ENCODE data around the gene OCSTAMP. TPM values are rescaled to one million over a fixed set of nuclear protein-coding genes. Genes with fewer than 3 reads are reported as not detected.

The OCSTAMP gene
- total RNA-seq, 4 donors from 2014 or later = not detected

- Histone ChIP-seq H3K4me3 (no peak overlapping the region), H3K27ac (no peak overlapping the region), H3K9me3 (no peaks in the 10 kb centered on the region), H3K27me3 (peaks cover 0 to 5% (median 0%) of the 10 kb centered on the region in 4 donors), H3K36me3 (no peaks in the 10 kb centered on the region), H3K4me1 (peaks cover 0 to 15% (median 3%) of the 10 kb centered on the region in 3 donors)
- WGBS, 2 donors = 73 to 74% methylated on average over 7 to 8 of the region's 8 CpGs
- intact Hi-C loops (cut with DNase I) = no loop called here
- no peak for TF ChIP-seq POLR2A (IDR thresholded peaks at IDR 0.05)
- TF ChIP-seq, protein P1, sequence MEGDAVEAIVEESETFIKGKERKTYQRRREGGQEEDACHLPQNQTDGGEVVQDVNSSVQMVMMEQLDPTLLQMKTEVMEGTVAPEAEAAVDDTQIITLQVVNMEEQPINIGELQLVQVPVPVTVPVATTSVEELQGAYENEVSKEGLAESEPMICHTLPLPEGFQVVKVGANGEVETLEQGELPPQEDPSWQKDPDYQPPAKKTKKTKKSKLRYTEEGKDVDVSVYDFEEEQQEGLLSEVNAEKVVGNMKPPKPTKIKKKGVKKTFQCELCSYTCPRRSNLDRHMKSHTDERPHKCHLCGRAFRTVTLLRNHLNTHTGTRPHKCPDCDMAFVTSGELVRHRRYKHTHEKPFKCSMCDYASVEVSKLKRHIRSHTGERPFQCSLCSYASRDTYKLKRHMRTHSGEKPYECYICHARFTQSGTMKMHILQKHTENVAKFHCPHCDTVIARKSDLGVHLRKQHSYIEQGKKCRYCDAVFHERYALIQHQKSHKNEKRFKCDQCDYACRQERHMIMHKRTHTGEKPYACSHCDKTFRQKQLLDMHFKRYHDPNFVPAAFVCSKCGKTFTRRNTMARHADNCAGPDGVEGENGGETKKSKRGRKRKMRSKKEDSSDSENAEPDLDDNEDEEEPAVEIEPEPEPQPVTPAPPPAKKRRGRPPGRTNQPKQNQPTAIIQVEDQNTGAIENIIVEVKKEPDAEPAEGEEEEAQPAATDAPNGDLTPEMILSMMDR (IDR thresholded peaks at IDR 0.05) = no peak
- no peak for DNase-seq
Observed at GRCh38 chr20:46557231-46557956, 6.9 kb upstream of the OCSTAMP start.

- Histone ChIP-seq H3K9me3 (no peaks in the 10 kb centered on the region), H3K27me3 (peaks cover 0 to 9% (median 0%) of the 10 kb centered on the region in 4 donors), H3K36me3 (no peaks in the 10 kb centered on the region), H3K4me1 (peaks cover 0 to 9% (median 0%) of the 10 kb centered on the region in 3 donors), H3K4me3 (no peak overlapping the region), H3K27ac (no peak overlapping the region)
- 68 to 74% methylated on average over 4 of the region's 4 CpGs for WGBS, 2 donors
- intact Hi-C loops (cut with DNase I) = no loop called here
- DNase-seq = no peak
- no peak for TF ChIP-seq POLR2A (IDR thresholded peaks at IDR 0.05)
- TF ChIP-seq, protein P1 (IDR thresholded peaks at IDR 0.05) = no peak
Observed at GRCh38 chr20:46555370-46555956, 5.0 kb upstream of the OCSTAMP start.

- no peaks in the 10 kb centered on the region for H3K36me3 ChIP-seq
- no peak for TF ChIP-seq POLR2A (IDR thresholded peaks at IDR 0.05)
- TF ChIP-seq, protein P1 (IDR thresholded peaks at IDR 0.05) = no peak
- intact Hi-C loops (cut with DNase I) = no loop called here
- WGBS, 2 donors = 33 to 46% methylated on average over 3 of the region's 3 CpGs
- DNase-seq = no peak
- peaks cover 0 to 13% (median 0%) of the 10 kb centered on the region in 4 donors for H3K27me3 ChIP-seq
- no peak overlapping the region for H3K4me3 ChIP-seq
- H3K9me3 ChIP-seq = no peaks in the 10 kb centered on the region
- H3K27ac ChIP-seq = no peak overlapping the region
- H3K4me1 ChIP-seq = peaks cover 0 to 9% (median 0%) of the 10 kb centered on the region in 3 donors
Observed at GRCh38 chr20:46554828-46555227, 4.4 kb upstream of the OCSTAMP start.

- Histone ChIP-seq H3K27ac (no peak overlapping the region), H3K9me3 (no peaks in the 10 kb centered on the region), H3K4me1 (peaks cover 0 to 9% (median 0%) of the 10 kb centered on the region in 3 donors), H3K27me3 (peaks cover 0 to 19% (median 0%) of the 10 kb centered on the region in 4 donors), H3K36me3 (no peaks in the 10 kb centered on the region), H3K4me3 (no peak overlapping the region)
- intact Hi-C loops (cut with DNase I) = no loop called here
- TF ChIP-seq, protein P1 (IDR thresholded peaks at IDR 0.05) = no peak
- no peak for TF ChIP-seq POLR2A (IDR thresholded peaks at IDR 0.05)
- DNase-seq = no peak
- WGBS, 2 donors = 93 to 98% methylated on average over 3 of the region's 3 CpGs
Observed at GRCh38 chr20:46553926-46554325, 3.5 kb upstream of the OCSTAMP start.

Measured in esophagus squamous epithelium (tissue), 5 donors.